Gastrocnemius medialis (tissue), 4 donors: ENCODE data around the gene EXD3.

Source experiments
- CTCF ChIP-seq, 5 experiments: fragments of 450-650 bp in 3 of 5; fragments of 200-600 bp in 2 of 5; sonication (generic) in 2 of 5; IDR thresholded peaks in 4 of 5; conservative IDR thresholded peaks in 1 of 5; 1 replicate in 4 of 5; 2 replicates in 1 of 5; pipeline ENCODE4 v1.5.1; 2016 to 2019; ENCODE audit warnings: antibody characterized with exemption in 5 of 5, mild to moderate bottlenecking in 3 of 5, moderate library complexity in 3 of 5
- POLR2A ChIP-seq, 2 donors: fragments of 450-650 bp; IDR thresholded peaks; one replicate each; pipeline ENCODE4 v1.6.1; 2017; ENCODE audit warnings: antibody characterized with exemption in 2 of 2, mild to moderate bottlenecking in 2 of 2, moderate library complexity in 2 of 2

GRCh38 chr9:137297966-137298365 is 125.0 kb downstream of the EXD3 start:
- TF ChIP-seq CTCF (IDR thresholded peaks at IDR 0.05 in 4 of 5, conservative IDR thresholded peaks at IDR 0.05 in 1 of 5), result no peak
- TF ChIP-seq POLR2A (IDR thresholded peaks at IDR 0.05), result no peak
